NCI-H1694 (cell line): ENCODE results near the gene GOLGA3.
"Not testable (repeated sequence)": the region's sequence is repeated elsewhere in the genome, so short reads cannot be mapped to it uniquely, and the experiment has no call there.

Experiments
- DNase-seq: peaks from one replicate; lab custom pipeline; 2025; lab: John Stamatoyannopoulos, UW

The GOLGA3 gene

GRCh38 chr12:132812631-132813305, 15.9 kb downstream of the GOLGA3 start:
- DNase-seq, result no peak

GRCh38 chr12:132809391-132809790, 19.3 kb downstream of the GOLGA3 start:
- DNase-seq, result not testable (repeated sequence)

- no peak for DNase-seq
Observed at GRCh38 chr12:132807295-132808092, 21.2 kb downstream of the GOLGA3 start.

- no peak for DNase-seq
Observed at GRCh38 chr12:132806857-132807256, 21.8 kb downstream of the GOLGA3 start.

GRCh38 chr12:132804426-132804861, 24.2 kb downstream of the GOLGA3 start:
- no peak for DNase-seq

- no peak for DNase-seq
Observed at GRCh38 chr12:132803888-132804287, 24.8 kb downstream of the GOLGA3 start.

- DNase-seq, result no peak
Observed at GRCh38 chr12:132803125-132803524, 25.5 kb downstream of the GOLGA3 start.

- DNase-seq, result no peak
Observed at GRCh38 chr12:132801741-132802140, 26.9 kb downstream of the GOLGA3 start.

- no peak for DNase-seq
Observed at GRCh38 chr12:132798836-132799235, 29.8 kb downstream of the GOLGA3 start.

- DNase-seq, result no peak
Observed at GRCh38 chr12:132797820-132798570, 30.7 kb downstream of the GOLGA3 start.

GRCh38 chr12:132795847-132796246, 32.8 kb downstream of the GOLGA3 start:
- DNase-seq, result no peak

GRCh38 chr12:132791940-132792339, 36.7 kb downstream of the GOLGA3 start:
- DNase-seq, result not testable (repeated sequence)

GRCh38 chr12:132789099-132789471, 39.6 kb downstream of the GOLGA3 start:
- no peak for DNase-seq

GRCh38 chr12:132788375-132789098, 40.1 kb downstream of the GOLGA3 start:
- no peak for DNase-seq

GRCh38 chr12:132787877-132788276, 40.8 kb downstream of the GOLGA3 start:
- no peak for DNase-seq

- DNase-seq, result no peak
Observed at GRCh38 chr12:132786192-132786591, 42.5 kb downstream of the GOLGA3 start.

GRCh38 chr12:132784580-132784979, 44.1 kb downstream of the GOLGA3 start:
- DNase-seq, result no peak

GRCh38 chr12:132783917-132784531, 44.6 kb downstream of the GOLGA3 start:
- DNase-seq, result no peak

GRCh38 chr12:132781938-132782337, 46.7 kb downstream of the GOLGA3 start:
- no peak for DNase-seq

- no peak for DNase-seq
Observed at GRCh38 chr12:132779781-132780353, 48.8 kb downstream of the GOLGA3 start.

- DNase-seq, result no peak
Observed at GRCh38 chr12:132777614-132778013, 51.1 kb downstream of the GOLGA3 start.
